ENCODE results near the gene AVP. TPM values are rescaled to one million over a fixed set of nuclear protein-coding genes. Genes with fewer than 3 reads are reported as not detected.

Gene AVP
- total RNA-seq, 2 experiments from 2014 or later = not detected

GRCh38 chr20:3115190-3116107 lies 30.9 kb upstream of the AVP start:
- no peak overlapping the region for H3K4me2 ChIP-seq (ENCODE audit: low read length)
- no peaks in the 10 kb centered on the region for H3K36me3 ChIP-seq (ENCODE audit: insufficient read depth, low read length)
- intact Hi-C loops (cut with micrococcal nuclease; ENCODE audit: unreplicated experiment) = no loop called here
- peak; percentile 53 for DNase-seq (ENCODE audit: low spot score)
- no peaks in the 10 kb centered on the region for H4K20me1 ChIP-seq (ENCODE audit: insufficient read depth, low read length)
- no peaks in the 10 kb centered on the region for H3K9me2 ChIP-seq (ENCODE audit: insufficient read depth, low read length)
- ChIA-PET POLR2A (interaction anchor here (0.6 kb wide), 1 partner anchor 518 kb away, joined by 3 read pairs; no protein-coding TSS in a partner anchor), CTCF (ENCODE audit: unreplicated experiment) (no interaction called here)
- H3K27ac ChIP-seq (ENCODE audit: low read depth, low read length, poor library complexity, severe bottlenecking) = no peak overlapping the region
- TF ChIP-seq EZH2phosphoT487 (IDR thresholded peaks at IDR 0.05; ENCODE audit: borderline replicate concordance, low read depth, low read length) (no peak), CTCF (conservative IDR thresholded peaks at IDR 0.05; ENCODE audit: low read length) (peak; percentile 77)
- H3K79me2 ChIP-seq (ENCODE audit: insufficient read depth, low read depth, low read length) = no peaks in the 10 kb centered on the region
- H3K4me1 ChIP-seq (ENCODE audit: insufficient read depth, low read length, poor library complexity, severe bottlenecking) = peaks cover 14% of the 10 kb centered on the region
- H3K4me3 ChIP-seq (ENCODE audit: low read depth, low read length, poor library complexity, severe bottlenecking) = no peak overlapping the region
- no peaks in the 10 kb centered on the region for H3K9me3 ChIP-seq (ENCODE audit: low read length)
- BruUV-seq (replicated peaks) = no TSS peak
- no peak overlapping the region for H2AFZ ChIP-seq (ENCODE audit: low read length)

DNA sequence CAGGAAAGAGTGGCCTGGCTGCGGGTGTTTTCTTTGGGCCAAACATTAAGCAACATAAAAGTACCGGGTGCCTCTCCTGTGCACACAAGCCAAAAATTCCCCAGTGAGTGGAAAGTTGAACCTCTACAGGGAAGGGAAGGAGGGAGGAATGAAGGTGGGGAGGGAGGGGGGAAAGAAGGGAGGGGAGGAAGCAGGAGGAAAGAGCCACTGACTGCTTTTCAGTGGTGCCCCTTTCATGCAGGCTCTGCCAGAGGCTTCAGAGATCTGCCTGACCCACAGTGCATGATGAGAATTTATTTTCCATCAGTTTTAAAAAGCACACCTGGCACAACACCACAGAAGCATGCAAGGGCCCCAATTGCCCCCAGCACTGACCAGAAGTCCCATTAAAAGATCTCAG lies 27.5 kb upstream of the AVP start:
- no peaks in the 10 kb centered on the region for H3K9me2 ChIP-seq (ENCODE audit: insufficient read depth, low read length)
- CTCF ChIA-PET (ENCODE audit: unreplicated experiment) = no interaction called here
- no peak overlapping the region for H3K4me2 ChIP-seq (ENCODE audit: low read length)
- POLR2A ChIA-PET = interaction anchor here (0.7 kb wide), 1 partner anchor 24 kb away, joined by 4 read pairs; no protein-coding TSS in a partner anchor
- no peak overlapping the region for H3K27ac ChIP-seq (ENCODE audit: low read depth, low read length, poor library complexity, severe bottlenecking)
- no peaks in the 10 kb centered on the region for H3K79me2 ChIP-seq (ENCODE audit: insufficient read depth, low read depth, low read length)
- no peak for DNase-seq (ENCODE audit: low spot score)
- H3K36me3 ChIP-seq (ENCODE audit: insufficient read depth, low read length) = no peaks in the 10 kb centered on the region
- no peak for TF ChIP-seq EZH2phosphoT487 (IDR thresholded peaks at IDR 0.05; ENCODE audit: borderline replicate concordance, low read depth, low read length)
- no peak for TF ChIP-seq CTCF (conservative IDR thresholded peaks at IDR 0.05; ENCODE audit: low read length)
- H3K4me1 ChIP-seq (ENCODE audit: insufficient read depth, low read length, poor library complexity, severe bottlenecking) = no peaks in the 10 kb centered on the region
- intact Hi-C loops (cut with micrococcal nuclease; ENCODE audit: unreplicated experiment) = no loop called here
- H4K20me1 ChIP-seq (ENCODE audit: insufficient read depth, low read length) = no peaks in the 10 kb centered on the region
- H3K9me3 ChIP-seq (ENCODE audit: low read length) = no peaks in the 10 kb centered on the region
- H2AFZ ChIP-seq (ENCODE audit: low read length) = no peak overlapping the region
- H3K4me3 ChIP-seq (ENCODE audit: low read depth, low read length, poor library complexity, severe bottlenecking) = no peak overlapping the region
- no TSS peak for BruUV-seq (replicated peaks)

- Histone ChIP-seq H3K27ac (ENCODE audit: low read depth, low read length, poor library complexity, severe bottlenecking) (no peak overlapping the region), H4K20me1 (ENCODE audit: insufficient read depth, low read length) (no peaks in the 10 kb centered on the region), H2AFZ (ENCODE audit: low read length) (no peak overlapping the region), H3K36me3 (ENCODE audit: insufficient read depth, low read length) (no peaks in the 10 kb centered on the region), H3K4me2 (ENCODE audit: low read length) (no peak overlapping the region), H3K9me2 (ENCODE audit: insufficient read depth, low read length) (no peaks in the 10 kb centered on the region), H3K4me3 (ENCODE audit: low read depth, low read length, poor library complexity, severe bottlenecking) (no peak overlapping the region), H3K4me1 (ENCODE audit: insufficient read depth, low read length, poor library complexity, severe bottlenecking) (no peaks in the 10 kb centered on the region), H3K9me3 (ENCODE audit: low read length) (no peaks in the 10 kb centered on the region), H3K79me2 (ENCODE audit: insufficient read depth, low read depth, low read length) (no peaks in the 10 kb centered on the region)
- no peak for DNase-seq (ENCODE audit: low spot score)
- BruUV-seq (replicated peaks) = no TSS peak
- intact Hi-C loops (cut with micrococcal nuclease; ENCODE audit: unreplicated experiment) = no loop called here
- POLR2A ChIA-PET = no interaction called here
- TF ChIP-seq EZH2phosphoT487 (IDR thresholded peaks at IDR 0.05; ENCODE audit: borderline replicate concordance, low read depth, low read length) = no peak
- TF ChIP-seq CTCF (conservative IDR thresholded peaks at IDR 0.05; ENCODE audit: low read length) = no peak
- CTCF ChIA-PET (ENCODE audit: unreplicated experiment) = no interaction called here
These were observed 27.0 kb upstream of the AVP start for GRCh38 chr20:3111507-3111906.

All from OCI-LY7 (cell line).